HL-60 (cell line): ENCODE data around the gene CDH6.

ENCODE experiments used
- DNase-seq, 2 experiments: peaks; one replicate each; pipeline ENCODE4 v3.0.0-alpha.2; 2010 to 2020; ENCODE audit warnings: low read depth in 1 of 2, low spot score in 1 of 2
- H3K27ac ChIP-seq: fragments of 250-450 bp; sonication (Bioruptor Pico); replicated peaks from 2 replicates; pipeline ENCODE4 v1.5.1; 2020; ENCODE audit warnings: mild to moderate bottlenecking, moderate library complexity
- H3K27me3 ChIP-seq: fragments of 250-450 bp; sonication (Bioruptor Pico); 2 replicates; pipeline ENCODE4 v1.5.1; 2021; ENCODE audit warnings: mild to moderate bottlenecking, moderate library complexity; ENCODE audit not compliant: insufficient read depth, poor library complexity, severe bottlenecking
- H3K4me3 ChIP-seq: replicated peaks from 2 replicates; pipeline ENCODE4 v1.5.1; 2011; ENCODE audit warnings: mild to moderate bottlenecking, control low read depth, low read length; ENCODE audit not compliant: insufficient read depth
- GABPA ChIP-seq: IDR thresholded peaks from 2 replicates; pipeline ENCODE4 v1.6.1; 2012; ENCODE audit warnings: low read depth
- POLR2AphosphoS5 ChIP-seq: IDR thresholded peaks from 2 replicates; pipeline ENCODE4 v1.6.1; 2012; ENCODE audit warnings: low read depth
- SPI1 ChIP-seq: IDR thresholded peaks from 2 replicates; pipeline ENCODE4 v1.6.1; 2012; ENCODE audit warnings: low read depth, mild to moderate bottlenecking, borderline replicate concordance
- TF ChIP-seq, protein P1 (sequence below): IDR thresholded peaks from one replicate; pipeline ENCODE4 v1.5.1; 2011; ENCODE audit warnings: low read length, control low read depth, inconsistent platforms; ENCODE audit not compliant: insufficient read depth
- TF ChIP-seq, protein P2 (sequence below): IDR thresholded peaks from 2 replicates; pipeline ENCODE4 v1.6.1; 2012; ENCODE audit warnings: low read depth; ENCODE audit not compliant: insufficient replicate concordance

The CDH6 gene

DNA sequence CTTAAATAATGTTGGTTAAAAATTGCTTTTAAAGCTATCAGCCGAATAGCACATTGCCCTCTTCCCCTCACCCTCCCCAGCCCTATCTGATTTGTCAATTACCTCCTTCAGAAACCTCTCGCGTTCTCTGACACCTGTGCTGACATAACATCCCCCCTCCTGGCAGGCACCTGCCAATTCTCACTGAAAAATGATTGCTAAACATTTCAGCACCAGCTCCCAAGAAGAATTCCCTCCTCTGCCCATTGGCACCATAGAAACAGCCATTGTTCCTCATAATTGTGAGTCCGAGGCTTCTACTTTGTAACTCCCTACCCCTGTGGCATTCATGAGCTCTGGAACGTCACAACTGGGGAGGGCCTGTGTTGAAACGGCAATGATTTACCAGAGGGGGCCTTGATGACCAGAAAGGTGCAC is 20.2 kb downstream of the CDH6 start:
- H3K27ac ChIP-seq: no peak overlapping the region
- H3K27me3 ChIP-seq: no peaks in the 10 kb centered on the region
- TF ChIP-seq POLR2AphosphoS5 (no peak), GABPA (no peak), SPI1 (no peak)
- TF ChIP-seq, protein P1, sequence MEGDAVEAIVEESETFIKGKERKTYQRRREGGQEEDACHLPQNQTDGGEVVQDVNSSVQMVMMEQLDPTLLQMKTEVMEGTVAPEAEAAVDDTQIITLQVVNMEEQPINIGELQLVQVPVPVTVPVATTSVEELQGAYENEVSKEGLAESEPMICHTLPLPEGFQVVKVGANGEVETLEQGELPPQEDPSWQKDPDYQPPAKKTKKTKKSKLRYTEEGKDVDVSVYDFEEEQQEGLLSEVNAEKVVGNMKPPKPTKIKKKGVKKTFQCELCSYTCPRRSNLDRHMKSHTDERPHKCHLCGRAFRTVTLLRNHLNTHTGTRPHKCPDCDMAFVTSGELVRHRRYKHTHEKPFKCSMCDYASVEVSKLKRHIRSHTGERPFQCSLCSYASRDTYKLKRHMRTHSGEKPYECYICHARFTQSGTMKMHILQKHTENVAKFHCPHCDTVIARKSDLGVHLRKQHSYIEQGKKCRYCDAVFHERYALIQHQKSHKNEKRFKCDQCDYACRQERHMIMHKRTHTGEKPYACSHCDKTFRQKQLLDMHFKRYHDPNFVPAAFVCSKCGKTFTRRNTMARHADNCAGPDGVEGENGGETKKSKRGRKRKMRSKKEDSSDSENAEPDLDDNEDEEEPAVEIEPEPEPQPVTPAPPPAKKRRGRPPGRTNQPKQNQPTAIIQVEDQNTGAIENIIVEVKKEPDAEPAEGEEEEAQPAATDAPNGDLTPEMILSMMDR: no peak
- TF ChIP-seq, protein P2, sequence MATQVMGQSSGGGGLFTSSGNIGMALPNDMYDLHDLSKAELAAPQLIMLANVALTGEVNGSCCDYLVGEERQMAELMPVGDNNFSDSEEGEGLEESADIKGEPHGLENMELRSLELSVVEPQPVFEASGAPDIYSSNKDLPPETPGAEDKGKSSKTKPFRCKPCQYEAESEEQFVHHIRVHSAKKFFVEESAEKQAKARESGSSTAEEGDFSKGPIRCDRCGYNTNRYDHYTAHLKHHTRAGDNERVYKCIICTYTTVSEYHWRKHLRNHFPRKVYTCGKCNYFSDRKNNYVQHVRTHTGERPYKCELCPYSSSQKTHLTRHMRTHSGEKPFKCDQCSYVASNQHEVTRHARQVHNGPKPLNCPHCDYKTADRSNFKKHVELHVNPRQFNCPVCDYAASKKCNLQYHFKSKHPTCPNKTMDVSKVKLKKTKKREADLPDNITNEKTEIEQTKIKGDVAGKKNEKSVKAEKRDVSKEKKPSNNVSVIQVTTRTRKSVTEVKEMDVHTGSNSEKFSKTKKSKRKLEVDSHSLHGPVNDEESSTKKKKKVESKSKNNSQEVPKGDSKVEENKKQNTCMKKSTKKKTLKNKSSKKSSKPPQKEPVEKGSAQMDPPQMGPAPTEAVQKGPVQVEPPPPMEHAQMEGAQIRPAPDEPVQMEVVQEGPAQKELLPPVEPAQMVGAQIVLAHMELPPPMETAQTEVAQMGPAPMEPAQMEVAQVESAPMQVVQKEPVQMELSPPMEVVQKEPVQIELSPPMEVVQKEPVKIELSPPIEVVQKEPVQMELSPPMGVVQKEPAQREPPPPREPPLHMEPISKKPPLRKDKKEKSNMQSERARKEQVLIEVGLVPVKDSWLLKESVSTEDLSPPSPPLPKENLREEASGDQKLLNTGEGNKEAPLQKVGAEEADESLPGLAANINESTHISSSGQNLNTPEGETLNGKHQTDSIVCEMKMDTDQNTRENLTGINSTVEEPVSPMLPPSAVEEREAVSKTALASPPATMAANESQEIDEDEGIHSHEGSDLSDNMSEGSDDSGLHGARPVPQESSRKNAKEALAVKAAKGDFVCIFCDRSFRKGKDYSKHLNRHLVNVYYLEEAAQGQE: no peak
- H3K4me3 ChIP-seq: no peak overlapping the region
- no peak for DNase-seq

DNA sequence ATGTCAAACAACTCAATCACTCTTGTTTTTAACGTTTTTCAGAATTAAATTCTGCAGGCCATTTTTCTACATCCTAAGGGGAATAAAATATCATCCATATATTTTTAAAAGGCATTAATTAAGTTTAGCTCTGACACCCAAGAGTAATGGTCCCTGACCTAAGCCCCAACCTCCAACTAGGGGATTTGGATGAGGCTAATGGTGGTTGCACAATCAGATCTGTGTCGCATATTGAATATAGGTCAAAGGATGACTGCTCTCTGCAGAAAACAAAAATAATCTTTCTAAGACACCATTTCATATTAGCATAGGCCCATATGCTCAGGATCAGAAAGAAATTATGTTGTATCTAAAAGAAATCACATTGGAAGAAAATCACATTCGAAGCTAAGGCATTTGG is 20.7 kb downstream of the CDH6 start:
- no peak overlapping the region for H3K4me3 ChIP-seq
- H3K27me3 ChIP-seq: no peaks in the 10 kb centered on the region
- H3K27ac ChIP-seq: no peak overlapping the region
- no peak for TF ChIP-seq POLR2AphosphoS5
- TF ChIP-seq, protein P2: no peak
- TF ChIP-seq, protein P1: no peak
- TF ChIP-seq GABPA: no peak
- TF ChIP-seq SPI1: no peak
- DNase-seq: no peak

DNA sequence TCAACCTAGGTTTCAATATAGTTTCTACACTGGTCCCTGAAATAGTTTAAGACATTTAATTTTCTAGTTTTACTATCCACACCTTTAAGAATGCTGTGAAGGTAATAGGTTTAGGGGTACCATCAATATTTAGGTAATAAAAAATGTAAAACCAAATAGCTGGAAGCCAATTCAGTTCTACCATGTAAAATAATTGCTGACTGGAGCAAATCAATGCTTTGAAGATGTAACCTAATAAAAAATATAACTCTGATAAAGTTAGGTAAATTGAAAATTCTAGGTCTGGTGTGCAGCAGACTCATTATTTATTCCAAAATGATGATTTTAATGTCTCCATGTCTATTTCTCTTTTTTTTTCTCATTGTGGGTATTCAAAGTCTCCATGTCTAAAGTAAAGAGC is 21.8 kb downstream of the CDH6 start:
- DNase-seq: no peak
- no peak overlapping the region for H3K4me3 ChIP-seq
- no peak overlapping the region for H3K27ac ChIP-seq
- no peaks in the 10 kb centered on the region for H3K27me3 ChIP-seq
- TF ChIP-seq POLR2AphosphoS5: no peak
- no peak for TF ChIP-seq GABPA
- TF ChIP-seq, protein P2: no peak
- TF ChIP-seq, protein P1: no peak
- TF ChIP-seq SPI1: no peak
